ENCODE results near the gene POLR3H.

- TF ChIP-seq EZH2 (optimal IDR thresholded peaks at IDR 0.05; ENCODE audit: low read depth, low read length): no peak
- TF ChIP-seq CTCF (IDR thresholded peaks at IDR 0.05; ENCODE audit: low read length): no peak
- TF ChIP-seq EZH2phosphoT487 (IDR thresholded peaks at IDR 0.05; ENCODE audit: low read length): no peak
Observed at GRCh38 chr22:41478891-41479521, 65.3 kb downstream of the POLR3H start.
